GM19455 (cell line): ENCODE measurements around the gene BUB1.
"Not testable (repeated sequence)": the region's sequence is repeated elsewhere in the genome, so short reads cannot be mapped to it uniquely, and the experiment has no call there.

Experiments
- ATAC-seq: cut with Tn5 transposase; IDR thresholded peaks from one replicate; pipeline ENCODE4 v1.9.1; 2021; ENCODE audit not compliant: unreplicated experiment

The BUB1 gene

DNA sequence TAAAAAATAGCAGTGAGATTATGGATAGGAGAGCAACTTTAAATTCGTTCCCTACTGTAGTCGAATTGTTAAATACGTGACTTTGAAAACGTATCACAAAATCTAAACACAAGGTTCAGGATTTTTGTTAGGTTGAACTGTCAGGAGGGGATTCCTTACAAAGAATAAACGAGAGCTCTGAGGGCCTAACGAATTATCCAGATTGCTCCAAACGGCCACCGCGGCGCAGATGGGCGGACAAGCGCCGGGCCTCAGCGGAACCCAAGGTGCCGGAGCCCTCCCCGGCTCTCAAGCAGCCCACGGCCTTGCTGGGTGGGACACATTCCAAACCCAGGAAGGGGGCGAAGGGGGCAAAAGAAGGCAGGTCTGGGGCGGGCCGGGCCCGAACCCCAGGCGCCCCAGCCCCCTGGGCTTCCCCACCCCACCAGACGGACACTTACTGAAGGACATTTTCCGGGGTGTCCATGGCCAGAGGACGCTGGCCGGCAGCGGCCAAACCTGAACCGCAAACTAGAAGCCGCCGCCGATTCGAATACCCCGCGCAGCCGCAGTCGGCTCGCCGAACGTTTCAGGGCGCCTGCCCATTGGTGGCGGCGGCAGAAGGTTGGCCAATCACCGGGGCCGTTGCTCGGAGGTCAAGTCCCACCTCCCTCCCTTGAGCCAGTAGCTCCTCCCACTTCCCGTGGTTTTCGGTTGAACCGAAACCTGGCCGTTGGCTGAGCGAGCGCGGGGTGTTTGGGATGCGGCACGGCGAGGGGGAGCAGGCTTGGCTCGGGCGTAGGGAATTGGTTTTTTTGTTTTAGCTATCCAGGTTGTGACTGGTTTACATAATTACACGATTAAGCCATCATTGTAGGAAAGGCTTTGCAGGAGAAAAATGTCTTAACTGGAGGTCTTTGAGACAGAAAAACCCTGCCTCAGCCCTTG lies at the start of gene BUB1:
Gene BUB1 (minus strand): TSS at position 534 of the 927 bp plus-strand sequence. CDS start 68 bp downstream, at position 466.
- peak; percentile 68 for ATAC-seq

DNA sequence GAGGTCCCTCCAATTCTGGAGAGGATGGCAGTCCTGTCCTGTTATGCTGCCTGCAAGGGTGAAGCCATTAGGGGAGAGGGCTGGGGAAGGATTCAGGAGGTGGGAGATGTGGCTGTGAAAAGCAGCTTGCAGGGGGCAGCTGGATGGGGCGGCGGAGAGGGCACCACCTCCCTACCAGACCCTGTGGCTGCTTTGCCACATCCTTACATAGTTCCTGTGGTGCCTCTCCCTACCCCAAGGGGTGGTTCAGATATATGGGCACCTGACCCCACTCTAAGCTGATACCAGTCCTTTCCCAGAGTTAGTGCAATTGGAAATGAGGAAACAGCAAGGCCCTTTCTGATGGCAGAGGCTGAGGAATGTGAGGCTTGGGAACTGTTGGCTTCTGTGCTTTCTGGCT lies 48.4 kb upstream of the BUB1 start:
- no peak for ATAC-seq

- no peak for ATAC-seq
Observed at GRCh38 chr2:110725859-110726258, 48.0 kb upstream of the BUB1 start.

- no peak for ATAC-seq
Observed at GRCh38 chr2:110725370-110725769, 47.5 kb upstream of the BUB1 start.

DNA sequence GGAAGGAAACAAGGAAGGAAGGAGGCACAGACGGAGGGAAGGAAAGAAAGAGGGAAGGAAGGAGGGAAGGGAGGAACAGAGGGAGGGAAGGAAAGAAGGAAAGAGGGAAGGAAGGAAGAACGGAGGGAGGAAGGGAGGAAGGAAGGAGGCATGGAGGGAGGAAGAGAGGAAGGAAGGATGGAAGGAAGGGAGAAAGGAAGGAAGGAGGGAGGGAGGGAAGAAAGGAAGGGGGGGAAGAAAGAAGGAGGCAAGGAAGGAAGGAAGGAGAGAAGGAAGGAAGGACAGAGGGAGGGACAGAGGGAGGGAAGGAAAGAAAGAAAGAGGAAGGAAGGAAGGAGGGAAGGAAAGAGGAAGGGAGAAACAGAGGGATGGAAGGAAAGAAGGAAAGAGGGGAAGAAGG lies 47.0 kb upstream of the BUB1 start:
- ATAC-seq: no peak

DNA sequence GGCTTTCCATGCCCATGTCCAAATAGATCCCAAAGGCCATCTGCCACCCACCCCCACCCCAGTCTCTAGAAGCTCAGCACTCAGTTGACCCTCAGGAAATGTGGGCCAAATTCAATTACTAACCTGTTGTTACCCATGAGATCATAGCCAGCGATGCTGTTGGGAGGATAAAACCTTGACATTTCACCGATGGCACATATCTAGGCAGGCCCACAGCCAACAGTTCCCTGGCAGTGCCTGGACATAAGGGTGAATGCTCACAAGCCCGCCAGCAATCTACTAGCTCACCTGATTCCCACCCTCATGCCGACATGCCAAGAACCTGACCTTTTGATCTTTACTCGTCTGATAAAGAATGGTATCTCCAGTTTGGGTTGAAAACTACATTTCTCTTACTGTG lies 42.7 kb upstream of the BUB1 start:
- ATAC-seq: no peak

DNA sequence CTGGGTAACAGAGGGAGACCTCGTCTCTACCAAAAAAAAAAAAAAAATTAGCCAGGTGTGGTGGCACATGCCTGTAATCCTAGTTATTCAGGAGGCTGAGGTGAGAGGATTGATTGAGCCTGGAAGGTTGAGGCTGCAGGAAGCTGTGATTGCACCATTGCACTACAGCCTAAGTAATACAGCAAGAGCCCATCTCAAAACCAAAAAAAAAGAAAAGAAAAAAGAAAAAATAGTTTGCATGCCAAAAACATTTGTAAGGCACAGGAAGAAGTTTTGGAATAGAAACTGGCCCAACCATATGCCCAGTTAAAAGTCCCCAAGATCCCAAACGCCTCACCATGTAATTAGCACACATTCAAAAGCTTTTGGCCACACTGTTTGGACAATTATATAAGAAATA lies 41.1 kb upstream of the BUB1 start:
- ATAC-seq: no peak

- ATAC-seq: no peak
Observed at GRCh38 chr2:110718382-110718781, 40.5 kb upstream of the BUB1 start.

DNA sequence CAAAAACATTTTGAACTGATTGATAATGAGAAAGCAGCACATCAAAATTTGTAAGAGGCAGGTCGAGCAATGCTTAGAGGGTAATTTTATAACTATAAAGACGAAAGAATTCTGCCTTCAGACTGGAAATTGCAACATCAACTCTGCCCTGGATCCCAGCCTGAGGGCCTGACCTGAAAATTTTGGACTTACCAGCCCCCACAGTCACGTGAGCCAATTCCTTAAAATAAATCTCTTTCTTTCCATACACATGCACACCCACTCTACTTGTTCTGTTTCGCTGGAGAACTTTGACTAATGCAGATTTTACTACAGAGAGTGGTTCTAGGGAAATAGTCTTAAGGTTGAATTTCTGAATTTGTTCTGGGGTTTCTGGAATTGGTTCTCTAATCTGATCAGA lies 39.9 kb upstream of the BUB1 start:
- ATAC-seq: no peak

- ATAC-seq: no peak
Observed at GRCh38 chr2:110716959-110717645, 39.2 kb upstream of the BUB1 start.

DNA sequence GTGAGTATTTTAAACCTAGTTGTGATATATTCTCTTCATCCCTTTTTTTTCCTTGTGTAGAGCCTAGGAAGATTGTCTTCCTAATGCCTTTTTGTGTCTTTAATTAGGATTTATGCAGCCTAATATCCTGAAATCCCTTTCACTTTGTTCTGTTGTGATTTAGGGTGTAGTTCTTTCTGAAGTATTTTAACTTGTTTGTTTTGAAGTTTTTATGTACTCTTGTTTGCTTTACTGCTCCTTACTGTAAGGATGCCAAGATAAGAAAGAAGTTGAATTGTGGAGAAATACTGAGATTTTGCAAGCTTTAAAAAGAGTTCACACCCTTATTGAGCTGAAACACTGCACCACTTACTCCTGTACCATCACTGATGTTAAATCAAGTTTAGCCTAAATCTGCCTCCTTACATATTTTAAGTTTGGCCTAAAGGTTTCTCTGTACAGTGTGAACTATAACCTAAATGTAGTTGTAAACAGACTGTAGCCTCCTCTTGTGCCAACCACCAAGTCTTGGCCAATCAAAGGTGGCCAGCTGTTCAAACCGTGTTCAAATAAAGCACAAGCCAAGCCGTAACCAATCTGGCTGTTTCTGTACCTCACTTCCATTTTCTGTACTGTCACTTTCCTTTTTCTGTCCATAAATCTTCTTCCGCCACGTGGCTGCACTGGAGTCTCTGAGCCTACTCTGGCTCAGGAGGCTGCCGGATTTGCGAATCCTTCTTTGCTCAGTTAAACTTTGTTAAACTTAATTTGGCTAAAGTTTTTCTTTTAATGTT lies 36.8 kb upstream of the BUB1 start:
- no peak for ATAC-seq

DNA sequence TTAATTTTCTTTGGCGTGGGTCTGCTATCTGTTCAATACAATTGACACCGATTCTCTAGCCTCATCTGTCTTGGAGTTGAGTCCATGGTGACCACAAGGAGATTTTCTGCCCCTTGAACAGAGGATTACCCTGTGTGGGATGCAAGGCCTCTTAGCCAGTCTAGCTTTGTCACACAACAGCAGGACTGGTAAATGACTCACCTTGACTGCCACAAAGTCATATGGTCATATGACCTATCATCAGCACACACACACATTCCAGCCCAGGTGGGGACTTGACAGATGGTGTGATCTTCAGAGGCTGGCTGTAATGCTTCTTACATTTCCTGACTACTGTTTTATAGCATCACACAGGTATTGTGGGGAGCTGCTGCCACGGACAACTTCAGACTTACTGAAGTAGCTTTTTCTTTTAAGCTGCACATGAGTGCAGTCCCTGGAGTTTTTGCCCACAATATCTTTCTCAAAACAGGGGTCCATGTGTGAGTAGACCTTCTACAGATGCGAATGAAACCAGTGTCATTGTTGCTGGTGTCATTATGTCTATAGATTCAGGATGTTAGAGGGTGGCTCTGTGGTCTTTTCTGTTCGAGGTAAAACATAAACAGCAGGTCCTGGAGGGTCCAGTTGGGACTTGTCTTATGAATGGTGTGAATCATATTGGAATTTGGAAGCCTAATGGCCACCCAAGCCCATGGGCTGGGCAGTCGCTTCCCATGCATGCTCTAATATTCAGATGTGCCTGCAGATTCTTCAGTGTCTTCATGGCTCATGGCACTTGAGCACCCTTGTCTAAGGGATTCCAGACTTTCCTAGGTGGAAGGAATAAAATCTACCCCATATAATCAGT lies 35.9 kb upstream of the BUB1 start:
- ATAC-seq: no peak

DNA sequence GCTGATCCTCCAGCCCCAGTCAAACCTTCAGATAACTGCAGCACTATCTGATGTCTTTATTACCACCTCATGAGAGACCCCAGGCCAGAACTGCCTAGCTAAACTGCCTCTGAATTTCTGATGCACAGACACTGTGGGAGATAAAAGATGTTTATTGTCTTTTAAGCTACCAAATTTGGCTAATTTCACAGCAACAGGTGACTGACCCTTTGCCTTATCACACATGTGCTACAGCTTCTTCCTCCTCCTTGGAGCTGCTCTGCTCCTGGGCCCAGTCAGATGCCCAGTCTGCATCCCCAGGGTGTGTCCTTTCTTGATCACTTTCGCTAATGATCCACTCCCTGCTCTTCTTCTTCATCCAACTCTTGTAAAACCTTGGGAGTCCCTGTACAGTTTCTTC lies 34.9 kb upstream of the BUB1 start:
- no peak for ATAC-seq

DNA sequence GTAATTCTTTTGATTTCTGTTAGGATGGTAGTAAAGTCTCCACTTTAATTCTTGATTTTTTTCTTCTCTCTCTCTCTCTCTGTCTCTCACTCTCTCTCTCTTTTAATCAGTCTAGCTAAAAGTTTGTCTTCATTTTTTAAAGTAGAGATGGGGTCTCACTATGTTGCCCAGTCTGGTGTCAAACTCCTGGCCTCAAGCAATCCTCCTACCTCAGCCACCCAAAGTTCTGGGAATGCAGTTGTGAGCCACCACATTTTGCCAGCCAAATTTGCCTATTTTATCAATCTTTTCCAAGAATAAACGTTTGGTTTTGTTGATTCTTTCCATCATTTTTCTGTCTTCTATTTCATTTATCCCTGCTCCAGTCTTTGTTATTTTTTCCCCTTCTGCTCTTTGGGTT lies 30.6 kb upstream of the BUB1 start:
- no peak for ATAC-seq

GRCh38 chr2:110707386-110707965 lies 29.6 kb upstream of the BUB1 start:
- no peak for ATAC-seq

DNA sequence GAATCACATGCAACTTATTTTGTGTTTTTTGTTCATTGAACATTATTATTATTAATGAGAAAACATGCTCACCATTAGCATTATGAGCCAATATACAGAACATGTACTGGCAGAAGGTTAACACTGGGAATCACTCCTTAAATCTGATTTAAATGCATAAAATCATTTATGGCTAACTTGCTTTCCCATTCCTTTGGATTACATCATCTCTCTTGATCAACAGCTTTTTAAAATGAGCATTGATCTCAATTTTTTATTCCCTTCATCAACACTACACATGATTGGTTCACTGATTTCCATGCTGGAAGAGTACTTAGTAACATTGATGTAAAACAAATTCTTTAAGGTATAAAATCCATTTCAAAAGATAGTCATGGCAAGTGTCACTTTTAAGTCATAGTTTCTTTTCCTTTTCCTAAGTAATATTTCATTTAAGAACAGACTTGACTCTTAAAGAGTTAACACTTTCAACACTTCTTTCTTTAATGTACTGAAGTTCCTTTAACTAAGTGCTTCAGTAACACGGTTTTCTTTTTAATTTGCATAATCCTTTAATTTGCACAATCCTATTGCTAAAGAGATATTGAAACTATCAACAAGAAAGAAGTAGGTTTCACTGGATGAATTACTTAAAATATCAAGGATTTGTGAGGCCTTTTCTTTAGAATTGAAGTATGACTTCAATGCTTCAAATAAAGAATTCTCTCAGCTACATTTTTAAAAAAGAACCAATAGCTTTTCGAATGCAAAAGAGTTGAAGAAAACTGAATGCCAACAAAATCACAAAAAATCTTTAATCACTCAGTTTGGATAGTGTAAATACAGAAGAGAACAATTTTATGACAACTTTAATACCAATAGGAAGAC lies 24.9 kb upstream of the BUB1 start:
- ATAC-seq: no peak

- not testable (repeated sequence) for ATAC-seq
Observed at GRCh38 chr2:110698253-110698652, 20.4 kb upstream of the BUB1 start.

DNA sequence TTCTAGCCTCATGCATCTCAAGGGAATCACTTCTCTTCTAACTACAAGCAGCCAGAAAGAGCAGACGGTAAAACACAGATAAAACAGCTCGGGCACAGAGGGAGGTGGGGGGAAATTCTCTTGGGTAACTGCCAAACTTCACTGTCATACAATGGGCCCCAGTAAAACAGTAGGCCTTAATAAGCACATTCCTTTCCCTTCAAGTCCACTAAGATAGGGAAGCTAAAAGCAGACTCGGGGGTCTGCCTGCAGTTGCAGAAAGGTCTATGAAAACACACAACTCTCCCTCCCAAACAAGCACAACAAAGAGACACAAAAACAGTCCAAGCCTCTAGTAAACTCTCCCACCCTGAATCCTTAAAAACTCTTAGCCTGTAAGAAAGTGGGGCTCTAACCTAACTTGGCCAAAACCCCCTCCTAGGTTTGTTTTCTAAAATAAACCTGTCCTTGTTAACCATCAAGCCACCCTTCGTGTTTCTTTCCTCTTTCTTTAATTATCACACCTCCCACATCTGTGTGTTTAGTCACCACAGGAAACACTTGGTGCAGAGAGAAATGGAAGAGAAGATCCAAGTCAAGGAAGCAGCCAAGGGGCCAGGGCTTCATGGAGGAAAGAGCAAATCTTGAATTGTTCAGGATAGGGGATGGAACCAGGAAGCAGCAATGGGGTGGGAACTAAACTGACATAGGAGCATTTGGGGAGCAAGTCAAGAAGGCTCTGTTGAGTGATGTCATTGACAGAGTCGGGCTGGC lies 17.5 kb upstream of the BUB1 start:
- not testable (repeated sequence) for ATAC-seq
